ENCODE results near the gene FER. TPM values are rescaled to one million over a fixed set of nuclear protein-coding genes. Genes with fewer than 3 reads are reported as not detected.

FER gene
- total RNA-seq, 2 experiments from 2014 or later: 9.0 to 9.8 TPM

GRCh38 chr5:109125755-109126429, 378.2 kb downstream of the FER start:
- H3K4me3 Mint-ChIP-seq: no peak overlapping the region
- no peak overlapping the region for H3K27ac Mint-ChIP-seq
- DNase-seq (no peak), ATAC-seq (no peak)
- POLR2A ChIA-PET: no interaction called here
- intact Hi-C loops (cut with micrococcal nuclease): no loop called here
- no peaks in the 10 kb centered on the region for H3K27me3 Mint-ChIP-seq
- H3K36me3 Mint-ChIP-seq (ENCODE audit: low read depth): peaks cover 7% of the 10 kb centered on the region
- H3K9me3 Mint-ChIP-seq: peaks cover 13% of the 10 kb centered on the region
- TF ChIP-seq CTCF (IDR thresholded peaks at IDR 0.05): no peak
- CTCF ChIA-PET: no interaction called here
- H3K4me1 Mint-ChIP-seq (ENCODE audit: low read depth): no peaks in the 10 kb centered on the region

DNA sequence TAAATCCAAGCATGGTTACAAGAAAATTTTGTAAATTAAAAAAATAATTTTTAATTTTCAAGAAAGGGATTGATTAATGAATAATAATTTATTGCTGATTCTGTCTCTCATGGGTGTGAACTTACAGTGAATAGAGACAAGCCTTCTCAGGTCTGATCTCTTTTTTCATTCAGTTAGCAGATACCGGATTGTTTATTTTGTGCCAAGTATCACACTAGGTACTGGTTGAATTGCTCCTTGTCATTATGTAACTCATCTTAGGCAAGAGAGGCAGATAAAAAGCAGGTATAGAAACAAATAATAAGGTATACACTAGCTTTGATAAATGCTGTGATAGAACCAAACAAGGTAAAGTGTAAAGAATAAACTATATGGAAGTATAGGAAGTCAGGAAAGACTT, 378.8 kb downstream of the FER start:
- intact Hi-C loops (cut with micrococcal nuclease): no loop called here
- peaks cover 2% of the 10 kb centered on the region for H3K36me3 Mint-ChIP-seq (ENCODE audit: low read depth)
- TF ChIP-seq CTCF (IDR thresholded peaks at IDR 0.05): no peak
- H3K27ac Mint-ChIP-seq: no peak overlapping the region
- no peaks in the 10 kb centered on the region for H3K4me1 Mint-ChIP-seq (ENCODE audit: low read depth)
- DNase-seq: no peak
- POLR2A ChIA-PET: interaction anchor here (0.6 kb wide), 1 partner anchor 39 kb away, joined by 4 read pairs; no protein-coding TSS in a partner anchor
- CTCF ChIA-PET: no interaction called here
- ATAC-seq: no peak
- no peaks in the 10 kb centered on the region for H3K27me3 Mint-ChIP-seq
- H3K4me3 Mint-ChIP-seq: no peak overlapping the region
- peaks cover 8% of the 10 kb centered on the region for H3K9me3 Mint-ChIP-seq

GRCh38 chr5:109136906-109137305, 389.2 kb downstream of the FER start:
- H3K9me3 Mint-ChIP-seq: no peaks in the 10 kb centered on the region
- POLR2A ChIA-PET: no interaction called here
- CTCF ChIA-PET: no interaction called here
- no peak for DNase-seq
- H3K27me3 Mint-ChIP-seq: no peaks in the 10 kb centered on the region
- H3K27ac Mint-ChIP-seq: no peak overlapping the region
- H3K4me3 Mint-ChIP-seq: no peak overlapping the region
- no peak for ATAC-seq
- no peaks in the 10 kb centered on the region for H3K4me1 Mint-ChIP-seq (ENCODE audit: low read depth)
- H3K36me3 Mint-ChIP-seq (ENCODE audit: low read depth): no peaks in the 10 kb centered on the region
- TF ChIP-seq CTCF (IDR thresholded peaks at IDR 0.05): no peak
- intact Hi-C loops (cut with micrococcal nuclease): no loop called here

DNA sequence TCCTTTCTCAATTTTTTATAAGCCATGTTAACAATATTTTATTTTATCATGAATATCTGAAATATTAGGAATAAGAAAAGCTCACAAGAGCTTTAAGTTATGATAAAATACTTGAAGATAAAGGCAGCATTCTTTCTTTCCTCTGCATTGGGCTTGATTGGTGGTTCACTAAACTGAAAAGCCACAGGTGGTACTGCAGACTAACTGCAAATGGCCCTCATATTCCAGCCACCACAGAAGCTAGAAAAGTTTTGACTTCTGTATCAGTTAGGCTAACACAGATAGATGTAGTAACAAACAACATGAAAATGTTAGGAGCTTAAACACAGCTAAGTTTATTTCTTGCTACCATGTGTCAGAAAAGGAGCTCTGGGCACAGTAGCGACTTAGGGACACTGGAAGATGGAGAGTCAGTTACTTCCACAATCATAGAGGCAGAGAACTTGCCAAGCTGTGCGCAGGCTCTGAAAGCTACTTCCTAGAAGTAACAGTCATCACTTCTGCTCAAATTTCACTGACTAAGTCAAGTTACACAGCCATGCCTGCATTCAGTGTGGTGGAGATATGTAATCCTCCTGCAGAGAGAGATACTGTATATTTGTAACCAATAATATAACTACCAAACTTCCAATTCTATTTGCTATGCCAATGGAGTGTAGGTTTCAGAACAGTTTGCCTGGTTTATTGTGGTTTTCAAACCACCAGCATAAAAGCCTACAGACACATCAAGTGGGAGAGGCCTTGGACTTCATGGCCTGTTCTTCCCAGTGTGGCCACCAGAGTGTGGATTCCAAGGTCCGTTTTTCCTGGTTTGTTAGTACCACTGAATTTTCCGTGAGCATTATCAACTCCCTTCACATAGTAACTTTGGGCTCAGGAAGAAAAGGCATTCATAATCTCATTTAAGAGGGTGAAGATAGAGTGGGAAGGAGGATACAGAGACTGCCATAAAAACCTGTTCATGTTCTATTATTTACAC, 393.8 kb downstream of the FER start:
- Mint-ChIP-seq H3K36me3 (ENCODE audit: low read depth) (no peaks in the 10 kb centered on the region), H3K27me3 (no peaks in the 10 kb centered on the region), H3K4me1 (ENCODE audit: low read depth) (no peaks in the 10 kb centered on the region), H3K9me3 (no peaks in the 10 kb centered on the region), H3K27ac (no peak overlapping the region), H3K4me3 (no peak overlapping the region)
- POLR2A ChIA-PET: no interaction called here
- no peak for ATAC-seq
- DNase-seq: no peak
- intact Hi-C loops (cut with micrococcal nuclease): no loop called here
- no peak for TF ChIP-seq CTCF (IDR thresholded peaks at IDR 0.05)
- CTCF ChIA-PET: no interaction called here

DNA sequence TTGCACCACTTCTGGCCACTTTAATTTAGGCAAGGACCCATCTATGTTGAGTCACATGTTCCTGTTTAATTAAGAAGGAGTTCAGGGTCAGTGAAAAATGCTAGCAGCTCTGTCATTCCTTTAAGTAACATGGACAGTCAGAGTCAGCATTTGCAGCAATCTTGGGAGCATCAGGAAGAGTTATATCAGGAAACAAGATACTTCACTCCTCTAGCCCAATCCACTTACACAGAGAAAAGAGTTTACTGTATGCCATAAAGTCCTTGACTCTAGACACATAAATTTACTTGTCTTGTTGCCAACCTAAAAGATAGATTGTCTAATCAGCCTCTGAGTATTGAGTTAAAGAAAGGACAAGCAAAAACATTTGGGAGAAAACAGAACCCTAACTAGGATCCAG, 395.3 kb downstream of the FER start:
- TF ChIP-seq CTCF (IDR thresholded peaks at IDR 0.05): no peak
- Mint-ChIP-seq H3K4me3 (no peak overlapping the region), H3K27ac (no peak overlapping the region), H3K36me3 (ENCODE audit: low read depth) (no peaks in the 10 kb centered on the region), H3K4me1 (ENCODE audit: low read depth) (no peaks in the 10 kb centered on the region), H3K9me3 (no peaks in the 10 kb centered on the region), H3K27me3 (no peaks in the 10 kb centered on the region)
- DNase-seq: no peak
- POLR2A ChIA-PET: no interaction called here
- no peak for ATAC-seq
- CTCF ChIA-PET: no interaction called here
- intact Hi-C loops (cut with micrococcal nuclease): no loop called here
